Astrocyte (in vitro differentiated cells and primary cell): ENCODE results near the gene SNTB2. TPM values are rescaled to one million over a fixed set of nuclear protein-coding genes. Genes with fewer than 3 reads are reported as not detected.

Source experiments
- DNase-seq: peaks from one replicate; pipeline ENCODE4 v3.0.0-alpha.2; 2010; ENCODE audit warnings: low read depth
- FAIRE-seq: peaks from 2 replicates; lab custom pipeline; 2011; peaks lifted over from hg19 to GRCh38; lab: Jason Lieb, UNC
- H2AFZ ChIP-seq: 2 replicates; pipeline ENCODE4 v1.6.0; 2012; ENCODE audit warnings: low read depth, low read length, inconsistent platforms
- H3K27ac ChIP-seq: 2 replicates; pipeline ENCODE4 v1.5.1; 2011; ENCODE audit warnings: low read depth, low read length, inconsistent platforms
- H3K27me3 ChIP-seq: 2 replicates; pipeline ENCODE4 v1.6.0; 2011; ENCODE audit warnings: low read length, inconsistent platforms; ENCODE audit not compliant: insufficient read depth
- H3K36me3 ChIP-seq: 2 replicates; pipeline ENCODE4 v1.5.1; 2011; ENCODE audit warnings: low read length, inconsistent platforms; ENCODE audit not compliant: insufficient read depth
- H3K4me1 ChIP-seq: 2 replicates; pipeline ENCODE4 v1.5.1; 2011; ENCODE audit warnings: low read length, inconsistent platforms; ENCODE audit not compliant: insufficient read depth
- H3K4me2 ChIP-seq: 2 replicates; pipeline ENCODE4 v1.6.0; 2012; ENCODE audit warnings: low read length, inconsistent platforms
- H3K4me3 ChIP-seq: 2 replicates; pipeline ENCODE4 v1.5.1; 2011; ENCODE audit warnings: low read depth, mild to moderate bottlenecking, low read length, inconsistent platforms; ENCODE audit not compliant: insufficient read depth
- H3K79me2 ChIP-seq: 2 replicates; pipeline ENCODE4 v1.6.0; 2012; ENCODE audit warnings: mild to moderate bottlenecking, low read length, inconsistent platforms; ENCODE audit not compliant: insufficient read depth
- H3K9ac ChIP-seq: 2 replicates; pipeline ENCODE4 v1.6.0; 2012; ENCODE audit warnings: mild to moderate bottlenecking, low read length, inconsistent platforms
- H3K9me3 ChIP-seq: 2 replicates; pipeline ENCODE4 v1.5.1; 2012; ENCODE audit warnings: low read depth, mild to moderate bottlenecking, low read length, inconsistent platforms; ENCODE audit not compliant: insufficient read depth
- H4K20me1 ChIP-seq: 2 replicates; pipeline ENCODE4 v1.6.0; 2012; ENCODE audit warnings: low read length, inconsistent platforms; ENCODE audit not compliant: insufficient read depth
- H3K27ac Mint-ChIP-seq: one replicate; pipeline ENCODE4 v1.8.0; 2021; ENCODE audit warnings: mild to moderate bottlenecking, mixed read lengths; ENCODE audit not compliant: unreplicated experiment
- H3K27me3 Mint-ChIP-seq: one replicate; pipeline ENCODE4 v1.8.0; 2021; ENCODE audit warnings: low read depth, mixed read lengths; ENCODE audit not compliant: unreplicated experiment
- H3K36me3 Mint-ChIP-seq: one replicate; pipeline ENCODE4 v1.8.0; 2021; ENCODE audit warnings: low read depth, mixed read lengths; ENCODE audit not compliant: unreplicated experiment
- H3K4me1 Mint-ChIP-seq: one replicate; pipeline ENCODE4 v1.8.0; 2021; ENCODE audit warnings: low read depth, mixed read lengths; ENCODE audit not compliant: unreplicated experiment
- H3K4me3 Mint-ChIP-seq: one replicate; pipeline ENCODE4 v1.8.0; 2021; ENCODE audit warnings: mild to moderate bottlenecking, moderate library complexity, mixed read lengths; ENCODE audit not compliant: unreplicated experiment
- H3K9me3 Mint-ChIP-seq: one replicate; pipeline ENCODE4 v1.8.0; 2021; ENCODE audit warnings: mild to moderate bottlenecking, mixed read lengths; ENCODE audit not compliant: unreplicated experiment
- CTCF ChIP-seq: IDR thresholded peaks from 2 replicates; pipeline ENCODE4 v1.5.1; 2011; ENCODE audit warnings: low read depth, mild to moderate bottlenecking, inconsistent platforms, low read length, moderate library complexity; ENCODE audit not compliant: insufficient read depth
- EZH2 ChIP-seq: IDR thresholded peaks from 2 replicates; pipeline ENCODE4 v1.6.1; 2012; ENCODE audit warnings: mild to moderate bottlenecking, low read length, inconsistent platforms; ENCODE audit not compliant: insufficient read depth
- total RNA-seq: library from RNA; stranded (reverse); gene quantifications from 2 replicates; pipeline ENCODE4 v1.2.1, GENCODE V29; 2021

Gene SNTB2
- total RNA-seq, 1 donor from 2014 or later: 30.4 TPM

- DNase-seq (no peak), FAIRE-seq (no peak)
- Mint-ChIP-seq H3K27me3 (no peaks in the 10 kb centered on the region), H3K4me1 (no peaks in the 10 kb centered on the region), H3K4me3 (no peak overlapping the region), H3K36me3 (peaks cover 24% of the 10 kb centered on the region), H3K27ac (no peak overlapping the region), H3K9me3 (no peaks in the 10 kb centered on the region)
- Histone ChIP-seq H3K4me3 (no peak overlapping the region), H3K9ac (no peak overlapping the region), H3K27me3 (no peaks in the 10 kb centered on the region), H3K79me2 (peaks cover 3% of the 10 kb centered on the region), H2AFZ (no peak overlapping the region), H3K27ac (no peak overlapping the region), H3K4me2 (no peak overlapping the region), H3K9me3 (no peaks in the 10 kb centered on the region), H4K20me1 (peaks cover 4% of the 10 kb centered on the region), H3K36me3 (peaks cover 65% of the 10 kb centered on the region), H3K4me1 (no peaks in the 10 kb centered on the region)
- TF ChIP-seq EZH2 (no peak), CTCF (no peak)
Measured at GRCh38 chr16:69157196-69157595, 29.8 kb upstream of the SNTB2 start.

GRCh38 chr16:69160192-69160591 is 26.8 kb upstream of the SNTB2 start:
- Mint-ChIP-seq H3K27me3 (no peaks in the 10 kb centered on the region), H3K4me3 (no peak overlapping the region), H3K27ac (no peak overlapping the region), H3K36me3 (peaks cover 23% of the 10 kb centered on the region), H3K4me1 (no peaks in the 10 kb centered on the region), H3K9me3 (no peaks in the 10 kb centered on the region)
- H3K9ac ChIP-seq: no peak overlapping the region
- FAIRE-seq (no peak), DNase-seq (no peak)
- no peak for TF ChIP-seq EZH2
- no peak for TF ChIP-seq CTCF
- H3K79me2 ChIP-seq: peaks cover 3% of the 10 kb centered on the region
- no peaks in the 10 kb centered on the region for H3K27me3 ChIP-seq
- no peak overlapping the region for H3K27ac ChIP-seq
- H2AFZ ChIP-seq: no peak overlapping the region
- peaks cover 1% of the 10 kb centered on the region for H3K4me1 ChIP-seq
- no peaks in the 10 kb centered on the region for H4K20me1 ChIP-seq
- H3K36me3 ChIP-seq: peaks cover 55% of the 10 kb centered on the region
- H3K4me2 ChIP-seq: no peak overlapping the region
- no peaks in the 10 kb centered on the region for H3K9me3 ChIP-seq
- H3K4me3 ChIP-seq: no peak overlapping the region

- no peak for DNase-seq
- H3K36me3 Mint-ChIP-seq: peaks cover 13% of the 10 kb centered on the region
- peak overlapping the region; percentile 76 for H3K27ac ChIP-seq
Measured at GRCh38 chr16:69165584-69165983, 21.4 kb upstream of the SNTB2 start.

More at GRCh38 chr16:69165584-69165983, 21.4 kb upstream of the SNTB2 start:
- FAIRE-seq: no peak
- Histone ChIP-seq H3K79me2 (no peaks in the 10 kb centered on the region), H3K27me3 (no peaks in the 10 kb centered on the region), H3K9ac (peak overlapping the region; percentile 36), H3K36me3 (peaks cover 38% of the 10 kb centered on the region), H3K4me1 (peaks cover 29% of the 10 kb centered on the region), H3K4me3 (no peak overlapping the region), H3K4me2 (peak overlapping the region; percentile 74), H2AFZ (no peak overlapping the region), H3K9me3 (no peaks in the 10 kb centered on the region), H4K20me1 (peaks cover 6% of the 10 kb centered on the region)
- Mint-ChIP-seq H3K27ac (no peak overlapping the region), H3K9me3 (no peaks in the 10 kb centered on the region), H3K4me1 (peaks cover 28% of the 10 kb centered on the region), H3K4me3 (no peak overlapping the region), H3K27me3 (no peaks in the 10 kb centered on the region)
- no peak for TF ChIP-seq EZH2
- TF ChIP-seq CTCF: no peak
